OCI-LY7 (cell line): ENCODE data around the gene ABI2. TPM values are rescaled to one million over a fixed set of nuclear protein-coding genes. Genes with fewer than 3 reads are reported as not detected.

ENCODE experiments used
- BruUV-seq: library from RNA; stranded (reverse); fragments of 400-500 nt; replicated peaks from 2 replicates; lab custom pipeline; 2021; lab: Mats Ljungman, UMichigan
- CTCF ChIA-PET: fragments of 300-600 bp; sonication (Branson Sonifier 250); formaldehyde crosslinking; loops from one replicate; lab custom pipeline; 2022; ENCODE audit warnings: antibody characterized with exemption; ENCODE audit not compliant: unreplicated experiment; lab: Charles Lee
- POLR2A ChIA-PET: fragments of 300-600 bp; sonication (Branson Sonifier 250); formaldehyde crosslinking; loops from one replicate; lab custom pipeline; 2022; ENCODE audit warnings: antibody characterized with exemption; lab: Charles Lee
- DNase-seq: peaks from one replicate; pipeline ENCODE4 v3.0.0-alpha.2; 2015; ENCODE audit warnings: low spot score
- H2AFZ ChIP-seq: fragments of 200-600 bp; sonication (generic), shearing (Covaris generic); 2 replicates; pipeline ENCODE4 v1.6.1; 2014; ENCODE audit warnings: mild to moderate bottlenecking, antibody characterized with exemption, low read length, moderate library complexity
- H3K27ac ChIP-seq: fragments of 200-600 bp; sonication (generic); 2 replicates; pipeline ENCODE4 v1.5.1; 2014; ENCODE audit warnings: mixed run types, low read depth, mild to moderate bottlenecking, moderate library complexity, low read length, inconsistent platforms; ENCODE audit not compliant: poor library complexity, severe bottlenecking
- H3K36me3 ChIP-seq: fragments of 200-600 bp; sonication (generic); 2 replicates; pipeline ENCODE4 v1.6.1; 2014; ENCODE audit warnings: mild to moderate bottlenecking, antibody characterized with exemption, low read length, moderate library complexity, mixed read lengths; ENCODE audit not compliant: insufficient read depth
- H3K4me1 ChIP-seq: fragments of 200-600 bp; sonication (generic); 2 replicates; pipeline ENCODE4 v1.5.1; 2014; ENCODE audit warnings: mild to moderate bottlenecking, low read length; ENCODE audit not compliant: insufficient read depth, poor library complexity, severe bottlenecking
- H3K4me2 ChIP-seq: fragments of 200-600 bp; sonication (generic); 2 replicates; pipeline ENCODE4 v1.6.1; 2014; ENCODE audit warnings: mild to moderate bottlenecking, low read length
- H3K4me3 ChIP-seq: fragments of 200-600 bp; sonication (generic); 2 replicates; pipeline ENCODE4 v1.5.1; 2014; ENCODE audit warnings: mild to moderate bottlenecking, low read depth, low read length; ENCODE audit not compliant: poor library complexity, severe bottlenecking
- H3K79me2 ChIP-seq: fragments of 200-600 bp; sonication (generic); 2 replicates; pipeline ENCODE4 v1.6.1; 2016; ENCODE audit warnings: low read depth, mild to moderate bottlenecking, low read length, moderate library complexity, mixed read lengths; ENCODE audit not compliant: insufficient read depth
- H3K9me2 ChIP-seq: fragments of 200-600 bp; sonication (generic); 2 replicates; pipeline ENCODE4 v1.6.1; 2016; ENCODE audit warnings: mild to moderate bottlenecking, low read length, mixed read lengths; ENCODE audit not compliant: insufficient read depth
- H3K9me3 ChIP-seq: fragments of 200-600 bp; sonication (generic); 2 replicates; pipeline ENCODE4 v1.6.1; 2014; ENCODE audit warnings: mild to moderate bottlenecking, mixed run types, low read length, mixed read lengths
- H4K20me1 ChIP-seq: fragments of 200-600 bp; sonication (generic); 2 replicates; pipeline ENCODE4 v1.6.1; 2014; ENCODE audit warnings: mild to moderate bottlenecking, antibody characterized with exemption, low read length, moderate library complexity, mixed read lengths; ENCODE audit not compliant: insufficient read depth
- EZH2phosphoT487 ChIP-seq: fragments of 200-600 bp; sonication (generic); IDR thresholded peaks from 2 replicates; pipeline ENCODE4 v1.6.1; 2018; ENCODE audit warnings: low read depth, borderline replicate concordance, mild to moderate bottlenecking, mixed run types, antibody characterized with exemption, low read length, moderate library complexity, mixed read lengths
- intact Hi-C: fragments of 100-400 bp; cut with micrococcal nuclease; formaldehyde crosslinking; loops from one replicate; pipeline ENCODE4 v1.10.0; 2022; ENCODE audit not compliant: unreplicated experiment
- total RNA-seq, 2 experiments: library from RNA; depleted of rRNA in 1 of 2; stranded (reverse); fragments of >200 nt in 1 of 2; shearing (Covaris generic) in 1 of 2; gene quantifications; 2 replicates each; pipeline ENCODE4 v1.2.3, GENCODE V29; 2014 to 2022
- TF ChIP-seq, protein P1 (sequence below): fragments of 200-600 bp; sonication (generic); conservative IDR thresholded peaks from 2 replicates; pipeline ENCODE4 v1.5.1; 2014; ENCODE audit warnings: mild to moderate bottlenecking, antibody characterized with exemption, low read length, moderate library complexity, mixed read lengths

The ABI2 gene
- total RNA-seq, 2 experiments from 2014 or later: 37.9 to 64.6 TPM

- BruUV-seq: TSS peak; percentile 22
- Histone ChIP-seq H3K4me1 (peaks cover 17% of the 10 kb centered on the region), H4K20me1 (no peaks in the 10 kb centered on the region), H3K36me3 (peaks cover 44% of the 10 kb centered on the region), H3K27ac (no peak overlapping the region), H3K4me2 (no peak overlapping the region), H2AFZ (no peak overlapping the region), H3K4me3 (no peak overlapping the region), H3K9me2 (no peaks in the 10 kb centered on the region), H3K9me3 (no peaks in the 10 kb centered on the region), H3K79me2 (no peaks in the 10 kb centered on the region)
- ChIA-PET POLR2A (interaction anchor here (0.6 to 1.6 kb wide), 3 partner anchors 9 to 1138 kb away, joined by 3 to 6 read pairs (median 4); no protein-coding TSS in a partner anchor), CTCF (no interaction called here)
- DNase-seq: no peak
- TF ChIP-seq EZH2phosphoT487: no peak
- TF ChIP-seq, protein P1, sequence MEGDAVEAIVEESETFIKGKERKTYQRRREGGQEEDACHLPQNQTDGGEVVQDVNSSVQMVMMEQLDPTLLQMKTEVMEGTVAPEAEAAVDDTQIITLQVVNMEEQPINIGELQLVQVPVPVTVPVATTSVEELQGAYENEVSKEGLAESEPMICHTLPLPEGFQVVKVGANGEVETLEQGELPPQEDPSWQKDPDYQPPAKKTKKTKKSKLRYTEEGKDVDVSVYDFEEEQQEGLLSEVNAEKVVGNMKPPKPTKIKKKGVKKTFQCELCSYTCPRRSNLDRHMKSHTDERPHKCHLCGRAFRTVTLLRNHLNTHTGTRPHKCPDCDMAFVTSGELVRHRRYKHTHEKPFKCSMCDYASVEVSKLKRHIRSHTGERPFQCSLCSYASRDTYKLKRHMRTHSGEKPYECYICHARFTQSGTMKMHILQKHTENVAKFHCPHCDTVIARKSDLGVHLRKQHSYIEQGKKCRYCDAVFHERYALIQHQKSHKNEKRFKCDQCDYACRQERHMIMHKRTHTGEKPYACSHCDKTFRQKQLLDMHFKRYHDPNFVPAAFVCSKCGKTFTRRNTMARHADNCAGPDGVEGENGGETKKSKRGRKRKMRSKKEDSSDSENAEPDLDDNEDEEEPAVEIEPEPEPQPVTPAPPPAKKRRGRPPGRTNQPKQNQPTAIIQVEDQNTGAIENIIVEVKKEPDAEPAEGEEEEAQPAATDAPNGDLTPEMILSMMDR: no peak
- intact Hi-C loops: loop anchor here (10.0 kb wide), 1 partner anchor 523 kb away; the partner anchor contains the start of genes CARF and WDR12
Observed at GRCh38 chr2:203437511-203437910, 109.3 kb downstream of the ABI2 start.

- Histone ChIP-seq H3K9me2 (no peaks in the 10 kb centered on the region), H4K20me1 (no peaks in the 10 kb centered on the region), H3K27ac (no peak overlapping the region), H3K9me3 (no peaks in the 10 kb centered on the region), H2AFZ (no peak overlapping the region), H3K4me3 (no peak overlapping the region), H3K79me2 (no peaks in the 10 kb centered on the region), H3K36me3 (peaks cover 52% of the 10 kb centered on the region), H3K4me1 (peaks cover 7% of the 10 kb centered on the region), H3K4me2 (no peak overlapping the region)
- DNase-seq: no peak
- ChIA-PET CTCF (no interaction called here), POLR2A (interaction anchor here (0.6 to 1.6 kb wide), 5 partner anchors 10 to 343 kb away, joined by 4 to 6 read pairs (median 4); no protein-coding TSS in a partner anchor)
- intact Hi-C loops: loop anchor here (10.0 kb wide), 1 partner anchor 524 kb away; the partner anchor contains the start of genes CARF and WDR12
- BruUV-seq: no TSS peak
- TF ChIP-seq EZH2phosphoT487: no peak
- TF ChIP-seq, protein P1: no peak
Observed at GRCh38 chr2:203438528-203438927, 110.3 kb downstream of the ABI2 start.

GRCh38 chr2:203440671-203441070 lies 112.5 kb downstream of the ABI2 start:
- Histone ChIP-seq H3K79me2 (no peaks in the 10 kb centered on the region), H3K4me2 (no peak overlapping the region), H3K4me3 (no peak overlapping the region), H3K9me3 (no peaks in the 10 kb centered on the region), H3K27ac (no peak overlapping the region), H3K36me3 (peaks cover 62% of the 10 kb centered on the region), H2AFZ (no peak overlapping the region), H3K4me1 (no peaks in the 10 kb centered on the region), H3K9me2 (no peaks in the 10 kb centered on the region), H4K20me1 (no peaks in the 10 kb centered on the region)
- ChIA-PET CTCF (interaction anchor here (0.6 kb wide), 1 partner anchor 10 kb away, joined by 8 read pairs; no protein-coding TSS in a partner anchor), POLR2A (interaction anchor here (0.6 kb wide), 2 partner anchors 8 to 486 kb away, joined by 4 read pairs; no protein-coding TSS in a partner anchor)
- TF ChIP-seq, protein P1: no peak
- no peak for TF ChIP-seq EZH2phosphoT487
- no peak for DNase-seq
- BruUV-seq: no TSS peak
- intact Hi-C loops: no loop called here
